OCI-LY1 (cell line): ENCODE results near the gene MAD1L1.

Experiments used
- H2AFZ ChIP-seq: fragments of 200-600 bp; sonication (generic), shearing (Covaris generic); 2 replicates; pipeline ENCODE4 v1.6.0; 2014; ENCODE audit warnings: antibody characterized with exemption, mild to moderate bottlenecking, low read length
- H3F3A ChIP-seq: fragments of 200-600 bp; sonication (generic), shearing (Covaris generic); 2 replicates; pipeline ENCODE4 v1.6.0; 2014; ENCODE audit warnings: mild to moderate bottlenecking, antibody characterized with exemption, low read length, moderate library complexity; ENCODE audit not compliant: insufficient read depth
- H3K27ac ChIP-seq: fragments of 200-600 bp; sonication (generic); 2 replicates; pipeline ENCODE4 v1.5.1; 2014; ENCODE audit warnings: low read length, mixed run types, mild to moderate bottlenecking, low read depth; ENCODE audit not compliant: poor library complexity, severe bottlenecking
- H3K27me3 ChIP-seq: fragments of 200-600 bp; sonication (generic); 2 replicates; pipeline ENCODE4 v1.6.0; 2014; ENCODE audit warnings: antibody characterized with exemption, mild to moderate bottlenecking, low read length, moderate library complexity; ENCODE audit not compliant: insufficient read depth
- H3K36me3 ChIP-seq: fragments of 200-600 bp; sonication (generic); 2 replicates; pipeline ENCODE4 v1.6.1; 2014; ENCODE audit warnings: mild to moderate bottlenecking, antibody characterized with exemption, low read length, moderate library complexity, mixed read lengths; ENCODE audit not compliant: insufficient read depth
- H3K4me1 ChIP-seq: fragments of 200-600 bp; sonication (generic); 2 replicates; pipeline ENCODE4 v1.5.1; 2014; ENCODE audit warnings: mild to moderate bottlenecking, low read length, moderate library complexity; ENCODE audit not compliant: insufficient read depth, severe bottlenecking
- H3K4me2 ChIP-seq: fragments of 200-600 bp; sonication (generic), shearing (Covaris generic); 2 replicates; pipeline ENCODE4 v1.6.1; 2014; ENCODE audit warnings: low read length
- H3K4me3 ChIP-seq: fragments of 200-600 bp; sonication (generic); 2 replicates; pipeline ENCODE4 v1.5.1; 2014; ENCODE audit warnings: low read length, low read depth, mild to moderate bottlenecking, mixed read lengths; ENCODE audit not compliant: poor library complexity, severe bottlenecking
- H3K79me2 ChIP-seq: fragments of 200-600 bp; shearing (Covaris generic); 2 replicates; pipeline ENCODE4 v1.6.1; 2016; ENCODE audit warnings: mixed run types, low read length, mixed read lengths; ENCODE audit not compliant: insufficient read depth
- H3K9ac ChIP-seq: fragments of 200-600 bp; sonication (generic), shearing (Covaris generic); 2 replicates; pipeline ENCODE4 v1.6.1; 2014; ENCODE audit warnings: mild to moderate bottlenecking, low read length, mixed read lengths
- H3K9me2 ChIP-seq: fragments of 200-600 bp; sonication (generic), shearing (Covaris generic); 2 replicates; pipeline ENCODE4 v1.6.1; 2014; ENCODE audit warnings: low read depth, mild to moderate bottlenecking, low read length, mixed read lengths
- H3K9me3 ChIP-seq: fragments of 200-600 bp; shearing (Covaris generic); 2 replicates; pipeline ENCODE4 v1.6.1; 2014; ENCODE audit warnings: low read length, mixed read lengths
- H4K20me1 ChIP-seq: fragments of 200-600 bp; sonication (generic), shearing (Covaris generic); 2 replicates; pipeline ENCODE4 v1.6.0; 2016; ENCODE audit warnings: mild to moderate bottlenecking, low read length; ENCODE audit not compliant: insufficient read depth
- CTCF ChIP-seq: fragments of 200-600 bp; sonication (generic), shearing (Covaris generic); IDR thresholded peaks from 2 replicates; pipeline ENCODE4 v1.5.1; 2017; ENCODE audit warnings: mild to moderate bottlenecking, antibody characterized with exemption, low read length, moderate library complexity, mixed read lengths
- EZH2 ChIP-seq: fragments of 200-600 bp; sonication (generic), shearing (Covaris generic); IDR thresholded peaks from 2 replicates; pipeline ENCODE4 v1.8.0; 2017; ENCODE audit warnings: borderline replicate concordance, mixed run types, mild to moderate bottlenecking, antibody characterized with exemption, low read length, moderate library complexity, mixed read lengths

MAD1L1 gene

GRCh38 chr7:1811850-1812508 is 420.8 kb downstream of the MAD1L1 start:
- H2AFZ ChIP-seq: no peak overlapping the region
- H3K4me1 ChIP-seq: peaks cover 4% of the 10 kb centered on the region
- H3K9ac ChIP-seq: no peak overlapping the region
- H3K27me3 ChIP-seq: no peaks in the 10 kb centered on the region
- no peak overlapping the region for H3K27ac ChIP-seq
- no peak overlapping the region for H3K4me2 ChIP-seq
- TF ChIP-seq CTCF (no peak), EZH2 (no peak)
- H3K79me2 ChIP-seq: no peaks in the 10 kb centered on the region
- H3K9me2 ChIP-seq: no peaks in the 10 kb centered on the region
- no peaks in the 10 kb centered on the region; the same call in 1 of the 2 replicates for H3K36me3 ChIP-seq
- H3K9me3 ChIP-seq: no peaks in the 10 kb centered on the region
- H3K4me3 ChIP-seq: no peak overlapping the region
- no peaks in the 10 kb centered on the region for H3F3A ChIP-seq
- H4K20me1 ChIP-seq: no peaks in the 10 kb centered on the region

- Histone ChIP-seq H3K36me3 (no peaks in the 10 kb centered on the region; the same call in 1 of the 2 replicates), H2AFZ (no peak overlapping the region), H4K20me1 (no peaks in the 10 kb centered on the region), H3K4me2 (no peak overlapping the region), H3K27me3 (no peaks in the 10 kb centered on the region), H3K27ac (no peak overlapping the region), H3K4me1 (peaks cover 4% of the 10 kb centered on the region), H3K9me2 (no peaks in the 10 kb centered on the region), H3K79me2 (no peaks in the 10 kb centered on the region), H3F3A (no peaks in the 10 kb centered on the region), H3K9ac (no peak overlapping the region), H3K4me3 (no peak overlapping the region), H3K9me3 (no peaks in the 10 kb centered on the region)
- TF ChIP-seq EZH2: no peak
- TF ChIP-seq CTCF: no peak
Observed at GRCh38 chr7:1810961-1811849, 421.5 kb downstream of the MAD1L1 start.

GRCh38 chr7:1810521-1810920 is 422.2 kb downstream of the MAD1L1 start:
- H3K79me2 ChIP-seq: no peaks in the 10 kb centered on the region
- H3K4me1 ChIP-seq: peaks cover 4% of the 10 kb centered on the region
- H3K9me2 ChIP-seq: no peaks in the 10 kb centered on the region
- H3K36me3 ChIP-seq: no peaks in the 10 kb centered on the region; the same call in 1 of the 2 replicates
- no peak overlapping the region for H3K4me2 ChIP-seq
- TF ChIP-seq EZH2: no peak
- no peak for TF ChIP-seq CTCF
- no peak overlapping the region for H3K27ac ChIP-seq
- H4K20me1 ChIP-seq: no peaks in the 10 kb centered on the region
- no peak overlapping the region for H3K4me3 ChIP-seq
- H3K9me3 ChIP-seq: no peaks in the 10 kb centered on the region
- no peaks in the 10 kb centered on the region for H3F3A ChIP-seq
- H3K9ac ChIP-seq: no peak overlapping the region
- H2AFZ ChIP-seq: no peak overlapping the region
- H3K27me3 ChIP-seq: no peaks in the 10 kb centered on the region
